Measurements from ENCODE around the gene TMEM132C. TPM values are rescaled to one million over a fixed set of nuclear protein-coding genes. Genes with fewer than 3 reads are reported as not detected.

The TMEM132C gene
- total and polyA plus RNA-seq, 2 experiments from 2014 or later, result not detected

DNA sequence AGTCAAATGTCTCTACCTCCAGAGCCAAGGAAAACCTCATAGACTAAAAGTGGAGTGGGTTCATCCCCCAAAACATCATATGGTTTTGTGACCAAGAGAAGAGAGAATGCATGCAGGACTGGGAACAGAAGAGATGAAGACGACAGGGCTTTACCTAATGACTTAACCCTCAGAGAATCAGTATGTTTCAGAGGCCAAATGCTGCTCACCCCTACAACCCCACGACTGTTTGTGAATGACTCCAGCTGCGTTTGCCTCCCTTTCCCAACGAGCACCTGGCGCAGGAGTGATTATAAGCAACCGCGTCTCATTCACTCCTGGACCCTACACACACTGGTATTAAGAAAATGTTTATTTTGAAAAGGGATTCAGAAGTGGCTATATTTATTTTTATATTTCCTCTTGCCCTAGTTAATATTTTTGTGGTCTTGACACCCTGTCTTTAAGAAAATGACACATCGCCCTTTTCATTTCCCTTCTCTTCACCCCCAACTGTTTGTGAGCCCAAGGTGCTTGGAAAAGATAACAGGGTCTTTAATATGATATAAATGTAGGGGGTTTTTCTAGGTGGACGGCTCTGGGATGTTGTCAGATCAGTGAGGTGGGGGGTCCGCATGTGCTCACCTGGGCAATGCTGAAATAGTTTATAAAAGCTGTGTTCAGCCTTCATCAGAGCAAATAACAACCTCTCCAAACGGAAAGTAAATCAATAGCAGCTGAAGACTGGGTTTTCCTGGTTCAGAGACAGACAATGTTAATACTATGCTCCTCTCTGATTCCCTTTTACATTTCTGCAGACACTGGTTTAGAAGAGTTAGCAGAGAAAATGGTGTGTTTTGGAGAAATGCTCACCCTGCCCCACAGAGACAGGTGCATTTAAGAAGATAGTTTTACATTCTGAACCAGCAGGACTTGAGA lies 479.1 kb downstream of the TMEM132C start:
- ATAC-seq, result no peak
- no peak overlapping the region for H3K27ac Mint-ChIP-seq
- peaks cover 96% of the 10 kb centered on the region for H3K9me3 Mint-ChIP-seq
- Histone ChIP-seq H3K9me2 (ENCODE audit: insufficient read depth) (no peaks in the 10 kb centered on the region), H3F3A (replicated peaks; ENCODE audit: low read depth) (no peaks in the 10 kb centered on the region), H2AFZ (no peak overlapping the region), H3K27ac (ENCODE audit: low read depth) (no peak overlapping the region), H4K20me1 (replicated peaks; ENCODE audit: insufficient read depth) (no peaks in the 10 kb centered on the region), H3K4me2 (no peak overlapping the region), H3K36me3 (ENCODE audit: insufficient read depth) (no peaks in the 10 kb centered on the region; the same call in 1 of the 2 replicates), H3K79me2 (replicated peaks; ENCODE audit: insufficient read depth) (no peaks in the 10 kb centered on the region), H3K27me3 (ENCODE audit: insufficient read depth) (no peaks in the 10 kb centered on the region), H3K4me1 (ENCODE audit: insufficient read depth) (no peaks in the 10 kb centered on the region), H3K4me3 (no peak overlapping the region)
- peaks cover 40% of the 10 kb centered on the region for H3K36me3 Mint-ChIP-seq (ENCODE audit: low read depth)
- H3K27me3 Mint-ChIP-seq (ENCODE audit: insufficient read depth, low read depth, poor library complexity), result no peaks in the 10 kb centered on the region
- no peak for DNase-seq (ENCODE audit: low spot score)
- H3K4me3 Mint-ChIP-seq, result no peak overlapping the region
- no peaks in the 10 kb centered on the region for H3K4me1 Mint-ChIP-seq
- TF ChIP-seq NANOG (IDR thresholded peaks at IDR 0.05; ENCODE audit: borderline replicate concordance) (no peak), ZNF114 (CRISPR knock-in tag; IDR thresholded peaks at IDR 0.05) (no peak), POLR2AphosphoS5 (IDR thresholded peaks at IDR 0.05; ENCODE audit: low read depth) (no peak), STAT1 (IDR thresholded peaks at IDR 0.05; ENCODE audit: unreplicated experiment) (no peak)
- TF ChIP-seq, protein P1, sequence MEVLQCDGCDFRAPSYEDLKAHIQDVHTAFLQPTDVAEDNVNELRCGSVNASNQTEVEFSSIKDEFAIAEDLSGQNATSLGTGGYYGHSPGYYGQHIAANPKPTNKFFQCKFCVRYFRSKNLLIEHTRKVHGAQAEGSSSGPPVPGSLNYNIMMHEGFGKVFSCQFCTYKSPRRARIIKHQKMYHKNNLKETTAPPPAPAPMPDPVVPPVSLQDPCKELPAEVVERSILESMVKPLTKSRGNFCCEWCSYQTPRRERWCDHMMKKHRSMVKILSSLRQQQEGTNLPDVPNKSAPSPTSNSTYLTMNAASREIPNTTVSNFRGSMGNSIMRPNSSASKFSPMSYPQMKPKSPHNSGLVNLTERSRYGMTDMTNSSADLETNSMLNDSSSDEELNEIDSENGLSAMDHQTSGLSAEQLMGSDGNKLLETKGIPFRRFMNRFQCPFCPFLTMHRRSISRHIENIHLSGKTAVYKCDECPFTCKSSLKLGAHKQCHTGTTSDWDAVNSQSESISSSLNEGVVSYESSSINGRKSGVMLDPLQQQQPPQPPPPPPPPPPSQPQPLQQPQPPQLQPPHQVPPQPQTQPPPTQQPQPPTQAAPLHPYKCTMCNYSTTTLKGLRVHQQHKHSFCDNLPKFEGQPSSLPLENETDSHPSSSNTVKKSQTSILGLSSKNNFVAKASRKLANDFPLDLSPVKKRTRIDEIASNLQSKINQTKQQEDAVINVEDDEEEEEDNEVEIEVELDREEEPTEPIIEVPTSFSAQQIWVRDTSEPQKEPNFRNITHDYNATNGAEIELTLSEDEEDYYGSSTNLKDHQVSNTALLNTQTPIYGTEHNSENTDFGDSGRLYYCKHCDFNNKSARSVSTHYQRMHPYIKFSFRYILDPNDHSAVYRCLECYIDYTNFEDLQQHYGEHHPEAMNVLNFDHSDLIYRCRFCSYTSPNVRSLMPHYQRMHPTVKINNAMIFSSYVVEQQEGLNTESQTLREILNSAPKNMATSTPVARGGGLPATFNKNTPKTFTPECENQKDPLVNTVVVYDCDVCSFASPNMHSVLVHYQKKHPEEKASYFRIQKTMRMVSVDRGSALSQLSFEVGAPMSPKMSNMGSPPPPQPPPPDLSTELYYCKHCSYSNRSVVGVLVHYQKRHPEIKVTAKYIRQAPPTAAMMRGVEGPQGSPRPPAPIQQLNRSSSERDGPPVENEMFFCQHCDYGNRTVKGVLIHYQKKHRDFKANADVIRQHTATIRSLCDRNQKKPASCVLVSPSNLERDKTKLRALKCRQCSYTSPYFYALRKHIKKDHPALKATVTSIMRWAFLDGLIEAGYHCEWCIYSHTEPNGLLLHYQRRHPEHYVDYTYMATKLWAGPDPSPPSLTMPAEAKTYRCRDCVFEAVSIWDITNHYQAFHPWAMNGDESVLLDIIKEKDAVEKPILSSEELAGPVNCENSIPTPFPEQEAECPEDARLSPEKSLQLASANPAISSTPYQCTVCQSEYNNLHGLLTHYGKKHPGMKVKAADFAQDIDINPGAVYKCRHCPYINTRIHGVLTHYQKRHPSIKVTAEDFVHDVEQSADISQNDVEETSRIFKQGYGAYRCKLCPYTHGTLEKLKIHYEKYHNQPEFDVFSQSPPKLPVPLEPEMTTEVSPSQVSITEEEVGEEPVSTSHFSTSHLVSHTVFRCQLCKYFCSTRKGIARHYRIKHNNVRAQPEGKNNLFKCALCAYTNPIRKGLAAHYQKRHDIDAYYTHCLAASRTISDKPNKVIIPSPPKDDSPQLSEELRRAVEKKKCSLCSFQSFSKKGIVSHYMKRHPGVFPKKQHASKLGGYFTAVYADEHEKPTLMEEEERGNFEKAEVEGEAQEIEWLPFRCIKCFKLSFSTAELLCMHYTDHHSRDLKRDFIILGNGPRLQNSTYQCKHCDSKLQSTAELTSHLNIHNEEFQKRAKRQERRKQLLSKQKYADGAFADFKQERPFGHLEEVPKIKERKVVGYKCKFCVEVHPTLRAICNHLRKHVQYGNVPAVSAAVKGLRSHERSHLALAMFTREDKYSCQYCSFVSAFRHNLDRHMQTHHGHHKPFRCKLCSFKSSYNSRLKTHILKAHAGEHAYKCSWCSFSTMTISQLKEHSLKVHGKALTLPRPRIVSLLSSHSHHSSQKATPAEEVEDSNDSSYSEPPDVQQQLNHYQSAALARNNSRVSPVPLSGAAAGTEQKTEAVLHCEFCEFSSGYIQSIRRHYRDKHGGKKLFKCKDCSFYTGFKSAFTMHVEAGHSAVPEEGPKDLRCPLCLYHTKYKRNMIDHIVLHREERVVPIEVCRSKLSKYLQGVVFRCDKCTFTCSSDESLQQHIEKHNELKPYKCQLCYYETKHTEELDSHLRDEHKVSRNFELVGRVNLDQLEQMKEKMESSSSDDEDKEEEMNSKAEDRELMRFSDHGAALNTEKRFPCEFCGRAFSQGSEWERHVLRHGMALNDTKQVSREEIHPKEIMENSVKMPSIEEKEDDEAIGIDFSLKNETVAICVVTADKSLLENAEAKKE (CRISPR knock-in tag; IDR thresholded peaks at IDR 0.05), result no peak
- TF ChIP-seq, protein P2, sequence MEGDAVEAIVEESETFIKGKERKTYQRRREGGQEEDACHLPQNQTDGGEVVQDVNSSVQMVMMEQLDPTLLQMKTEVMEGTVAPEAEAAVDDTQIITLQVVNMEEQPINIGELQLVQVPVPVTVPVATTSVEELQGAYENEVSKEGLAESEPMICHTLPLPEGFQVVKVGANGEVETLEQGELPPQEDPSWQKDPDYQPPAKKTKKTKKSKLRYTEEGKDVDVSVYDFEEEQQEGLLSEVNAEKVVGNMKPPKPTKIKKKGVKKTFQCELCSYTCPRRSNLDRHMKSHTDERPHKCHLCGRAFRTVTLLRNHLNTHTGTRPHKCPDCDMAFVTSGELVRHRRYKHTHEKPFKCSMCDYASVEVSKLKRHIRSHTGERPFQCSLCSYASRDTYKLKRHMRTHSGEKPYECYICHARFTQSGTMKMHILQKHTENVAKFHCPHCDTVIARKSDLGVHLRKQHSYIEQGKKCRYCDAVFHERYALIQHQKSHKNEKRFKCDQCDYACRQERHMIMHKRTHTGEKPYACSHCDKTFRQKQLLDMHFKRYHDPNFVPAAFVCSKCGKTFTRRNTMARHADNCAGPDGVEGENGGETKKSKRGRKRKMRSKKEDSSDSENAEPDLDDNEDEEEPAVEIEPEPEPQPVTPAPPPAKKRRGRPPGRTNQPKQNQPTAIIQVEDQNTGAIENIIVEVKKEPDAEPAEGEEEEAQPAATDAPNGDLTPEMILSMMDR (conservative IDR thresholded peaks at IDR 0.05; ENCODE audit: low read depth in 2 of 2), result no peak
- TF ChIP-seq, protein P3, sequence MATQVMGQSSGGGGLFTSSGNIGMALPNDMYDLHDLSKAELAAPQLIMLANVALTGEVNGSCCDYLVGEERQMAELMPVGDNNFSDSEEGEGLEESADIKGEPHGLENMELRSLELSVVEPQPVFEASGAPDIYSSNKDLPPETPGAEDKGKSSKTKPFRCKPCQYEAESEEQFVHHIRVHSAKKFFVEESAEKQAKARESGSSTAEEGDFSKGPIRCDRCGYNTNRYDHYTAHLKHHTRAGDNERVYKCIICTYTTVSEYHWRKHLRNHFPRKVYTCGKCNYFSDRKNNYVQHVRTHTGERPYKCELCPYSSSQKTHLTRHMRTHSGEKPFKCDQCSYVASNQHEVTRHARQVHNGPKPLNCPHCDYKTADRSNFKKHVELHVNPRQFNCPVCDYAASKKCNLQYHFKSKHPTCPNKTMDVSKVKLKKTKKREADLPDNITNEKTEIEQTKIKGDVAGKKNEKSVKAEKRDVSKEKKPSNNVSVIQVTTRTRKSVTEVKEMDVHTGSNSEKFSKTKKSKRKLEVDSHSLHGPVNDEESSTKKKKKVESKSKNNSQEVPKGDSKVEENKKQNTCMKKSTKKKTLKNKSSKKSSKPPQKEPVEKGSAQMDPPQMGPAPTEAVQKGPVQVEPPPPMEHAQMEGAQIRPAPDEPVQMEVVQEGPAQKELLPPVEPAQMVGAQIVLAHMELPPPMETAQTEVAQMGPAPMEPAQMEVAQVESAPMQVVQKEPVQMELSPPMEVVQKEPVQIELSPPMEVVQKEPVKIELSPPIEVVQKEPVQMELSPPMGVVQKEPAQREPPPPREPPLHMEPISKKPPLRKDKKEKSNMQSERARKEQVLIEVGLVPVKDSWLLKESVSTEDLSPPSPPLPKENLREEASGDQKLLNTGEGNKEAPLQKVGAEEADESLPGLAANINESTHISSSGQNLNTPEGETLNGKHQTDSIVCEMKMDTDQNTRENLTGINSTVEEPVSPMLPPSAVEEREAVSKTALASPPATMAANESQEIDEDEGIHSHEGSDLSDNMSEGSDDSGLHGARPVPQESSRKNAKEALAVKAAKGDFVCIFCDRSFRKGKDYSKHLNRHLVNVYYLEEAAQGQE (IDR thresholded peaks at IDR 0.05; ENCODE audit: unreplicated experiment), result no peak
- TF ChIP-seq, protein P4, sequence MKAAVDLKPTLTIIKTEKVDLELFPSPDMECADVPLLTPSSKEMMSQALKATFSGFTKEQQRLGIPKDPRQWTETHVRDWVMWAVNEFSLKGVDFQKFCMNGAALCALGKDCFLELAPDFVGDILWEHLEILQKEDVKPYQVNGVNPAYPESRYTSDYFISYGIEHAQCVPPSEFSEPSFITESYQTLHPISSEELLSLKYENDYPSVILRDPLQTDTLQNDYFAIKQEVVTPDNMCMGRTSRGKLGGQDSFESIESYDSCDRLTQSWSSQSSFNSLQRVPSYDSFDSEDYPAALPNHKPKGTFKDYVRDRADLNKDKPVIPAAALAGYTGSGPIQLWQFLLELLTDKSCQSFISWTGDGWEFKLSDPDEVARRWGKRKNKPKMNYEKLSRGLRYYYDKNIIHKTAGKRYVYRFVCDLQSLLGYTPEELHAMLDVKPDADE (IDR thresholded peaks at IDR 0.05), result no peak

Data from GM23338 (cell line).